ENCODE results near the gene CENPI. TPM values are rescaled to one million over a fixed set of nuclear protein-coding genes. Genes with fewer than 3 reads are reported as not detected.

CENPI gene
- total RNA-seq, 1 donor from 2014 or later, result 13.2 TPM

DNA sequence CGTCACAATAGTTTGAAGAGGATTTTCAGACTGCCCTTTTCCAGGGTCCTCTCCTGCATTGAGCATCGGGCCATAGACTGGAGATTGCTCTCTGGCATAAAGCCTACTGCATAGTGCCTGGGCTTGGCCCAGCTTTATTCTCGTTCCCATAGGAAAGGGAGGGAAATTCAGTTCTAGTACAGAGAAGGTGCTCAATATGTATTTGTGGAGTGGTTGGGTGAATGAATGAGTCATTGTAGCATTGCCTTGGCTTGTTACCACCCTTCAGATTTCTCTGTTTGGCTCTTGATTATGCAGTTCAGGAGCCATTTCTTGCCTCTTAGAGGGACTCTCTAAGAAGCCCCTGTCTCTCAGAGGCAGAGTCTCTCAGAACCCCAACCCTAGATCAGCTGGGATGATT is 16.8 kb upstream of the CENPI start:
- Mint-ChIP-seq H3K4me1 (ENCODE audit: low read depth) (peaks cover 7% of the 10 kb centered on the region), H3K36me3 (ENCODE audit: insufficient read depth) (no peaks in the 10 kb centered on the region), H3K9me3 (ENCODE audit: low read depth) (peaks cover 7% of the 10 kb centered on the region), H3K27me3 (peaks cover 3% of the 10 kb centered on the region), H3K27ac (no peak overlapping the region), H3K4me3 (ENCODE audit: low read depth) (no peak overlapping the region)
- DNase-seq (ENCODE audit: low spot score, unreplicated experiment), result no peak
- TF ChIP-seq, protein P1, sequence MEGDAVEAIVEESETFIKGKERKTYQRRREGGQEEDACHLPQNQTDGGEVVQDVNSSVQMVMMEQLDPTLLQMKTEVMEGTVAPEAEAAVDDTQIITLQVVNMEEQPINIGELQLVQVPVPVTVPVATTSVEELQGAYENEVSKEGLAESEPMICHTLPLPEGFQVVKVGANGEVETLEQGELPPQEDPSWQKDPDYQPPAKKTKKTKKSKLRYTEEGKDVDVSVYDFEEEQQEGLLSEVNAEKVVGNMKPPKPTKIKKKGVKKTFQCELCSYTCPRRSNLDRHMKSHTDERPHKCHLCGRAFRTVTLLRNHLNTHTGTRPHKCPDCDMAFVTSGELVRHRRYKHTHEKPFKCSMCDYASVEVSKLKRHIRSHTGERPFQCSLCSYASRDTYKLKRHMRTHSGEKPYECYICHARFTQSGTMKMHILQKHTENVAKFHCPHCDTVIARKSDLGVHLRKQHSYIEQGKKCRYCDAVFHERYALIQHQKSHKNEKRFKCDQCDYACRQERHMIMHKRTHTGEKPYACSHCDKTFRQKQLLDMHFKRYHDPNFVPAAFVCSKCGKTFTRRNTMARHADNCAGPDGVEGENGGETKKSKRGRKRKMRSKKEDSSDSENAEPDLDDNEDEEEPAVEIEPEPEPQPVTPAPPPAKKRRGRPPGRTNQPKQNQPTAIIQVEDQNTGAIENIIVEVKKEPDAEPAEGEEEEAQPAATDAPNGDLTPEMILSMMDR (IDR thresholded peaks at IDR 0.05; ENCODE audit: unreplicated experiment), result no peak

DNA sequence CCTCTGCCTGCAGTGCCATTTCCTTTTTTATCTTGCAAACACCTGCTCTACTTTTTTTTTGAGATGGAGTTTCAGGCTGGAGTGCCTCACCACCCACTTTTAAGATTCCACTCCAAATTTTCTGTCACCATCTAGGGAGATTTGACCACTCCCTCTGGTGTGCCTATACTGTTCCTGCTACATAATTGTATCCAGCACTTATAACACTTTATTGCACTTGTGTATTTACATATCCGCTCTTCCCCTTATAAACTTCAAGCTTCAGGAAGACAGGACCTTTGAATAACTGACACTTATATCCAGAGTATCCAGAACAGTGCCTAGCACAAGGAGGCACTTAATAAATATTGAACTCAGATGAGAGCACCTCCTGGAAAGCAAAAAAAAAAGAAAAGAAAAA is 6.2 kb upstream of the CENPI start:
- no peak for DNase-seq (ENCODE audit: low spot score, unreplicated experiment)
- Mint-ChIP-seq H3K4me3 (ENCODE audit: low read depth) (no peak overlapping the region), H3K27ac (no peak overlapping the region), H3K36me3 (ENCODE audit: insufficient read depth) (peaks cover 4% of the 10 kb centered on the region), H3K4me1 (ENCODE audit: low read depth) (no peaks in the 10 kb centered on the region), H3K27me3 (no peaks in the 10 kb centered on the region), H3K9me3 (ENCODE audit: low read depth) (peaks cover 17% of the 10 kb centered on the region)
- TF ChIP-seq, protein P1 (IDR thresholded peaks at IDR 0.05; ENCODE audit: unreplicated experiment), result no peak

DNA sequence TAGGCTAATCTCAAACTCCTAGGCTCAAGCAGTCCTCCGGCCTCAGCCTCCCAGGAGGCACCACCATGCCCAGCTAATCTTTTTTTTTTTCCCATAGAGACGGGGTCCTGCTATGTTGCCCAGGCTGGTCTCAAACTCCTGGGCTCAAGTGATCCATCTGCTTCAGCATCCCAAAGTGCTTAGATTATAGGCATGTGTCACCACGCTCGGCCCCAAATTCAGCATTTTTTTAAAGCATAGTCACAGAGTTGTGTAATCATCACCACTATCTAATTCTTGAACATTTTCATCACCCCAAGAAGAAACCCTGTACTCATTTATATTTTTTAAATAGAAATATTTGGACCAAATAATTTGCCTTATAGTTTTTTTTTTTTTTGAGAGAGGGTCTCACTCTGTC is 10.3 kb downstream of the CENPI start:
- Mint-ChIP-seq H3K27ac (no peak overlapping the region), H3K36me3 (ENCODE audit: insufficient read depth) (peaks cover 8% of the 10 kb centered on the region), H3K27me3 (no peaks in the 10 kb centered on the region), H3K9me3 (ENCODE audit: low read depth) (peaks cover 5% of the 10 kb centered on the region), H3K4me1 (ENCODE audit: low read depth) (no peaks in the 10 kb centered on the region), H3K4me3 (ENCODE audit: low read depth) (no peak overlapping the region)
- DNase-seq (ENCODE audit: low spot score, unreplicated experiment), result no peak
- TF ChIP-seq, protein P1 (IDR thresholded peaks at IDR 0.05; ENCODE audit: unreplicated experiment), result no peak

DNA sequence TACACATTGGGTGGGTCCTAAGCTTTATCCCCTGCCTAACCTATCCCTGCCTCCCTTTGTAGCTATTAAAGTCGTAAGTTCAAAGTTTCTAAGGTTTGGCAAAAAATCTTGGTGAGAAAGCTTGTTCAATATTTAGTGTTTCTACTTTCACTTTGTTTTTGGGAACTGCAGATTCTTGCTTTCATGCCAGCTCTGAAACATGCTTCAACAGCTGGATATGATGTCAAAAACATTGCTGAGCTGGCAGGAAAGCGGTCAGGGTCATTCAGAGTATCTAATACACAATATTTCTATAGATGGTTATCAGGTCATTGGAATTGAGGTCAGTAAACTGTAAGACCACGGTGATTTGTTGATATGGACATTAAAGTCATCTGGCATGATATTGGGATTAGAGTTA is 19.7 kb downstream of the CENPI start:
- Mint-ChIP-seq H3K36me3 (ENCODE audit: insufficient read depth) (peaks cover 8% of the 10 kb centered on the region), H3K27ac (no peak overlapping the region), H3K9me3 (ENCODE audit: low read depth) (peaks cover 12% of the 10 kb centered on the region), H3K27me3 (no peaks in the 10 kb centered on the region), H3K4me3 (ENCODE audit: low read depth) (no peak overlapping the region), H3K4me1 (ENCODE audit: low read depth) (no peaks in the 10 kb centered on the region)
- TF ChIP-seq, protein P1 (IDR thresholded peaks at IDR 0.05; ENCODE audit: unreplicated experiment), result no peak
- DNase-seq (ENCODE audit: low spot score, unreplicated experiment), result no peak

DNA sequence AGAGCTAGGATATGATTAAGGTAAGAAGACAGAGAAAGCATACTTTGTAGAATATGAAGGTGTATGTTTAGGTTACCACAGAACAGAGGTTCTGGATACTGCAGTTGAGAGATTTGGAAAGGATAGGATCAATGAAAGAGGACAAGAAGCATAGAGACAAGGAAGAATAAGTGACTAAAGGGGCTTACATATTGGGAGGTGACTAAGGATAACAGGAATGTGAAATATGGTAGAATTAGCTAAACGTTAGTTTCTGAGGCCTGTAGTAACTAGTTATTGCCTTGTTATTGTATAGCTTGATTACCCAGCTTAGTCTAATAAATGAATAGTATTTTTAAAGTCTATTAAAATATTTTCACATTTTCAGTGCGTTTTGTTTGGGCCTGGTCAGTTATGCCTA is 38.2 kb downstream of the CENPI start:
- Mint-ChIP-seq H3K27me3 (no peaks in the 10 kb centered on the region), H3K27ac (no peak overlapping the region), H3K36me3 (ENCODE audit: insufficient read depth) (peaks cover 9% of the 10 kb centered on the region), H3K9me3 (ENCODE audit: low read depth) (peaks cover 16% of the 10 kb centered on the region), H3K4me3 (ENCODE audit: low read depth) (no peak overlapping the region), H3K4me1 (ENCODE audit: low read depth) (no peaks in the 10 kb centered on the region)
- TF ChIP-seq, protein P1 (IDR thresholded peaks at IDR 0.05; ENCODE audit: unreplicated experiment), result no peak
- no peak for DNase-seq (ENCODE audit: low spot score, unreplicated experiment)

Other genes starting within 250 kb of the CENPI start
- not detected in 2 replicates for gene NOX1, start 223.8 kb upstream of the CENPI start, total RNA-seq
- 0.44 and 0.86 TPM in 2 replicates for gene XKRX, start 169.3 kb upstream of the CENPI start, total RNA-seq
- gene ARL13A, start 128.5 kb upstream of the CENPI start, total RNA-seq, result not detected in 2 replicates
- gene TRMT2B, start 46.1 kb upstream of the CENPI start, total RNA-seq, result 18.8 and 20.5 TPM in 2 replicates
- gene TMEM35A, start 19.3 kb upstream of the CENPI start, total RNA-seq, result 5.8 and 7.6 TPM in 2 replicates
- gene DRP2, start 121.6 kb downstream of the CENPI start, total RNA-seq, result 0.29 and 0.44 TPM in 2 replicates
- 0.13 and 0.26 TPM in 2 replicates for gene TAF7L, start 193.1 kb downstream of the CENPI start, total RNA-seq

All from progenitor cell of endocrine pancreas (in vitro differentiated cells).